ENCODE measurements around the gene KDM6B. TPM values are rescaled to one million over a fixed set of nuclear protein-coding genes. Genes with fewer than 3 reads are reported as not detected.
"Not testable (repeated sequence)": the region's sequence is repeated elsewhere in the genome, so short reads cannot be mapped to it uniquely, and the experiment has no call there.

Gene KDM6B, protein sequence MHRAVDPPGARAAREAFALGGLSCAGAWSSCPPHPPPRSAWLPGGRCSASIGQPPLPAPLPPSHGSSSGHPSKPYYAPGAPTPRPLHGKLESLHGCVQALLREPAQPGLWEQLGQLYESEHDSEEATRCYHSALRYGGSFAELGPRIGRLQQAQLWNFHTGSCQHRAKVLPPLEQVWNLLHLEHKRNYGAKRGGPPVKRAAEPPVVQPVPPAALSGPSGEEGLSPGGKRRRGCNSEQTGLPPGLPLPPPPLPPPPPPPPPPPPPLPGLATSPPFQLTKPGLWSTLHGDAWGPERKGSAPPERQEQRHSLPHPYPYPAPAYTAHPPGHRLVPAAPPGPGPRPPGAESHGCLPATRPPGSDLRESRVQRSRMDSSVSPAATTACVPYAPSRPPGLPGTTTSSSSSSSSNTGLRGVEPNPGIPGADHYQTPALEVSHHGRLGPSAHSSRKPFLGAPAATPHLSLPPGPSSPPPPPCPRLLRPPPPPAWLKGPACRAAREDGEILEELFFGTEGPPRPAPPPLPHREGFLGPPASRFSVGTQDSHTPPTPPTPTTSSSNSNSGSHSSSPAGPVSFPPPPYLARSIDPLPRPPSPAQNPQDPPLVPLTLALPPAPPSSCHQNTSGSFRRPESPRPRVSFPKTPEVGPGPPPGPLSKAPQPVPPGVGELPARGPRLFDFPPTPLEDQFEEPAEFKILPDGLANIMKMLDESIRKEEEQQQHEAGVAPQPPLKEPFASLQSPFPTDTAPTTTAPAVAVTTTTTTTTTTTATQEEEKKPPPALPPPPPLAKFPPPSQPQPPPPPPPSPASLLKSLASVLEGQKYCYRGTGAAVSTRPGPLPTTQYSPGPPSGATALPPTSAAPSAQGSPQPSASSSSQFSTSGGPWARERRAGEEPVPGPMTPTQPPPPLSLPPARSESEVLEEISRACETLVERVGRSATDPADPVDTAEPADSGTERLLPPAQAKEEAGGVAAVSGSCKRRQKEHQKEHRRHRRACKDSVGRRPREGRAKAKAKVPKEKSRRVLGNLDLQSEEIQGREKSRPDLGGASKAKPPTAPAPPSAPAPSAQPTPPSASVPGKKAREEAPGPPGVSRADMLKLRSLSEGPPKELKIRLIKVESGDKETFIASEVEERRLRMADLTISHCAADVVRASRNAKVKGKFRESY (N-terminal part only)
- polyA plus RNA-seq (ENCODE audit: insufficient read length), result 22.5 TPM

DNA sequence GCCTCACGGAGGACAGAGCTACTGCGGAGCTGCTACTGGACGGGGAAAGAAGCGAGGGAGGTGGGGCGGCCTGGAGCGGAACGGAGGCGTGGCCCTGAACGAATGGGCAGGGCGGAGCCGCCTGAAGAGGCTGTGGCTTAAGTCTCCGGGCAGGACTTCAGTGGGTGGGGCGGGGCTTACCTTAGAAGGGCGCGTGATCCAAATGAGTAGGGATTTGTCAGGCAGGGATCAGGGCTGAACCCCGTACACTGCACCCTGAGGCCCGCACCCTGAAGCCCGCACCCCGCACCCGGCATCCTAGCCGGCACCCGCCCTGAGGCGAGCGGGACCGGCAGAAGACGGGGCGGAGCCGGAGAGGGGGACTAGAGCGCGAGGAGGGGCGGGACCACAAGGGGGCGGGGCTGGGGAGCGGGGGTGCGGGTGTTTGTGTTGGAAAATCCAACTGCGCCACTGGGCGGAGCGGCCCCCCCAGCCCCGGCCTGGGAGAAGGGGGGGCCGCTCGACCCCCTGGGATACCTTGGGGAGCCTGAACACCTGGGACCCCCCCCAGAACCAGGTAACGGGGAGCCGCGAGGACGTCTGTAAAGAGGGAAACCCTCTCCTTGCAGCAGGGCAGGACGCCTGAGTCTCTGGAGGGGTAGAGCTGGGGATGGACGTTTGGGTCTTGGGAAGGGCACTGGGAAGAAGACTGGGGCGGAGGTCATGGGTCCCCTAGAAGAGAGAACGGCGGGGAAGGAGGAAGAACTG lies at the start of gene KDM6B:
Gene KDM6B, plus strand, starts transcription at position 423 of the 747 bp plus-strand sequence. CDS start 11,338 bp downstream, outside the sequence.
- DNase-seq, result peak; percentile 92

DNA sequence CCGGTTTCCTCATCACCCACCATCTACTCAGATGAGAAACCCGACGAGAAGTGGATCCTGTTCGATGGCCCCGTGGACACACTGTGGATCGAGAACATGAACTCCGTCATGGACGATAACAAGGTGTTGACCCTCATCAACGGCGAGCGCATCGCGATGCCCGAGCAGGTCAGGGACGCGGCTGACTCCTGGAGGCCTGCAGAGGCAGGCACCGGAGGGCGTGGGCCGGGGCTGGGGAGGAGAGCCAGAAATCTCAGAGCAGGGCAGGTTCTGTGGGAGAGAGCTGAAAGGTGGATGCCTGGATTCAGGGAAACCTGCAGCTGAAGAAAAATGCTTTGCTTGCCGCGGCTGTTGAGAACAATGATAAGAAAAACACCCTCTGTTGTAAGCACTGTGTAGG lies 47.2 kb upstream of the KDM6B start:
- no peak for DNase-seq

DNA sequence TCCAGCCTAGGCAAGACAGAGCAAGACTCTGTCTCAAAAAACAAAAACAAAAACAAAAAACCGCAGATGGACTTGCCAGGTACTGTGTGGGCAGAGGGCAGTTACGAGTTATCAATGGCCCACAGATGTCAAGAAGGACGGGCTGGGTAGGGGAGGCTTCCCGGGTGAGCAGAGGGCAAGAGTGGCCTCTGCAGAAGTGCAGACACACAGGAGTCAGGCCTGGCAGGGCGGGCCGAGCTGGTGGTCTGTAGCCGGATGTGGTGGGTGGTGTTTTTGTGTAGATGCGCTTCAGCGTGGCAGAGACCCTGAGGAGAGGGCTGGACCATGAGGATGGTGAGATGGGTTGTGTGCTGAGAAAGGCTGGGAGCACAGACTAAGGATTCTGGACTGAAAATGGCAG lies 44.9 kb upstream of the KDM6B start:
- DNase-seq, result no peak

DNA sequence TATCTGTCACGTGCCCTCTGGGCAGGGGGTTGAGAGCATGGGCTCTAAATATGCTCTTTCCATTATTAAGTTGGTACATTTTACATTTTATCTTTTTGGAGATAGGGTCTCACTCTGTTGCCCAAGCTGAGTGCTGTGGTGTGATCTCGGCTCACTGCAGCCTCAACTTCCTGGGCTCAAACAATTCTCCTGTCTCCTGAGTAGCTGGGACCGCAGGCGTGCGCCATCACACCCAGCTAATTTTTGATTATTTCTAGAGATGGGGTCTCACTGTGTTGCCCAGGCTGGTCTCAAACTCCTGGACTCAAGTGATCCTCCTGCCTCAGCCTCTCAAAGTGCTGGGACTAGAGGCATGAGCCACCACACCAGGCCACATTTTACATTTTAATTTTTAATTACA lies 43.9 kb upstream of the KDM6B start:
- DNase-seq, result no peak

DNA sequence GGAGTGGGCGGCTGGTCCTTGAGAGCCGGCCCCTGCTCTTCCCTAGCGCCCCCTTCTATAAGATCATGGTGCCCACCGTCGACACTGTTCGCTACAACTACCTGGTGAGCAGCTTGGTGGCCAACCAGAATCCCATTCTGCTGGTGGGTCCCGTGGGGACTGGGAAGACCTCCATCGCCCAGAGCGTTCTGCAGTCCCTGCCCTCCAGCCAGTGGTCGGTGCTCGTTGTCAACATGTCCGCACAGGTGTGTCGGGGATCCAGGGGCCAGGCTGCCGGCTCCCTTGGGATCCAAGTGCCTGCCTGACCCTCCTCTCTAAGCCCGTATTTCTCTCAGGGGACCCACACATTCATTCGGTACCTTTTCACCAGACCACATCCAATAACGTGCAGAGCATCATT lies 41.4 kb upstream of the KDM6B start:
- DNase-seq, result no peak

DNA sequence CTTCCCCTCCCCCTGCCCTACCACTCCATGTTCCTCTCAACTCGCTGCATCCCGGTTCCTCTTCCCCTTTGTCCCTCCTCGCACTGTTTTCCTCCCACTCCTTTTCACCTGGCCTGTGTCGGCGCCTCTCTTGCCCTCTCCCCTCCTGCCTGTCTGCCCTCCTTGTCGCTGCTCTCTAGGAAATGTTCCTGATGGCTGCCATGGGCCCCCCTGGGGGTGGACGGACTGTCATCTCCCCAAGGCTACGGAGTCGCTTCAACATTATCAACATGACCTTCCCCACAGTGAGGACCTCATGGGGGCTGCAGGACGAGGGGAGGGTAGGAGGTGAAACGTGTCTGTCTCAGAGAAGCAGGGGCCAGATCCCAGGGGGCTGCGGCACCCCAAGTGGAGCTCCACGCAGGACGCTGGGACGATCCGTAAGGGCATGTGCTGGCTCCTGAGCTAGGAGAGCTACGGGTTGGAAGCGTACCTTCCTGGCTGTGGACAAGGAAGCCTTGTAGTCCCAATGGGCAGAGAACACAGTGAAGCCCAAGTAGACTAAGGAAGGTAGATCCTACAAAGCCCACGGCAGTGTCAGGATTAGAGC lies 39.8 kb upstream of the KDM6B start:
- DNase-seq, result no peak

DNA sequence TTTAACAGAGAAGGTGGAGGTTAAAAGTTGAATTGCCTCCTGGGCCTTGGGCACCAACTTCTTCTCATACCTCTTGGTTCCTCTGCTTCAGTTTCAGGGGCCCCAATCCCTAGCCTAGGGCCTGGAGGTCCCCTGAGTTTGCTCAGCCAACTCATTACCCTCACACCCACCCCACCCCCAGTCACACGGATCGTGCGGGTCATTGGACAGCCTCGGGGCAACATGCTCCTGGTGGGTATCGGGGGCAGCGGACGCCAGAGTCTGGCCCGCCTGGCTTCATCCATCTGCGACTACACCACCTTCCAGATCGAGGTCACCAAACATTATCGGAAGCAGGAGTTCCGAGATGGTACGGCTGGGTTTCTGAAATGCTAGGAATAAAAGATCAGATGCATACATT lies 36.0 kb upstream of the KDM6B start:
- no peak for DNase-seq

DNA sequence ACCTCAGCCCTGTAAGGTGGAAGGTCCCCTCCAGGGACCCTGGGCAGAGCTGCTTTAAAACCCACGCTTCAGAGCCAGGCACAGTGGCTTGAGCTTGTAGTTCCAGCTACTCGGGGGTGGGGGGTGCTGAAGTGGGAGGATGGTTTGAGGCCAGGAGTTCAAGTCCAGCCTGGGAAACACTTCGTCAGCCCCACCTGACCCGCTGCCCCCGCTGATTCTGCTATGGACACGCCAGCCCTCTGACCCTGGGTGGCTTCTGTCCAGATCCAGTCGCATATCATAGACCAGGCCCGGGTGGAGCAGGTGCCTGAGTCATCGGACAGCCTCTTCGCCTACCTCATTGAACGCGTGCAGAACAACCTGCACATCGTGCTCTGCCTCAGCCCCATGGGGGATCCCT lies 35.2 kb upstream of the KDM6B start:
- DNase-seq, result no peak

DNA sequence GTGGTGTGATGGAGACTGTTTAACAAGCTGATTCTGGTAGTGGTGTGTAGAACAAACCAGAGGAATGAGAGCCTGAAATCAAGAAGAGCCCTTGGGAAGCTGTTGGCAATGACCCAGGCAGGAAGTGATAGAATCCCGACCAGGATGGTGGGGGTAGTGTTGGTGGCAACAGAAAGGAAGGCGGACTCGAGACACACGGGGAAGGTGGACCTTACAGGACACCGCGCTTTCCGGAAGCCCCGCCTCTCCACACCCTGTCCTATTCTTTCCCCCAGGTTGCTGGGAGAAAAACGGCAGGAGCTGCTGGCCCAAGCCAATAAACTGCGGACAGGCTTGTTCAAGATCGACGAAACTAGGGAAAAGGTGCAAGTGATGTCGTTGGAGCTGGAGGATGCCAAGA lies 30.0 kb upstream of the KDM6B start:
- DNase-seq, result no peak

DNA sequence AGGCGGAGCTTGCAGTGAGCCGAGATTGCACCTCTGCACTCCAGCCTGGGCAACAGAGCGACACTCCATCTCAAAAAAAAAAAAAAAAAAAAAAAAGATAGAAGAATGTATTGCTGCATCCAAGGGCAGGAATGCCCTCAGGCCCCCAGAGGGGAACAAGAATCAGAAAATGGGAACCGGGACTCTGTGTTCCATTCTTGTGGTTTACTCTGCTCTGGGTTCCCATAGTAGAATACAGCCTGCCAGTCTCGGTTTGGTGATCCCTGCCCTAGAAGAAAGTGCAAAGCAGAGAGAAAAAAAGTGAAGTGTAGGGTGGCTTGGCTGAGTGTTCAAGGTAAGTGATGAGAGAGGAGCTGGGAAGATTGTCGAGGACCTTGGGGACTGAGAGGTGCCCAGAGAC lies 27.4 kb upstream of the KDM6B start:
- DNase-seq, result no peak

DNA sequence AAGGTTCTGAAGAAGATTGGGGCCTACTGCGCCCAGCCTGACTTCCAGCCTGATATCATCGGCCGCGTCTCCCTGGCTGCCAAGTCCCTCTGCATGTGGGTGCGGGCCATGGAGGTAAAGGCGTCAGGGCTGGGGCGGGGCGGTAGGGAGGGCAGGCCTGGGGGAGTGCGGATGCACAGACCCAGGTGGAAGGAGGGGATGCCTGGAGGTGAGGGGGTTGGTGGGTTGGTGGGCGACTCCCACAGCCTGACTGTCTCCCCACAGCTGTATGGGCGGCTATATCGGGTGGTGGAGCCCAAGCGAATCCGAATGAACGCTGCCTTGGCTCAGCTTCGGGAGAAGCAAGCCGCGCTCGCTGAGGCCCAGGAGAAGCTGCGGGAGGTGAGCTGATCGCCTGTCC lies 26.8 kb upstream of the KDM6B start:
- no peak for DNase-seq

DNA sequence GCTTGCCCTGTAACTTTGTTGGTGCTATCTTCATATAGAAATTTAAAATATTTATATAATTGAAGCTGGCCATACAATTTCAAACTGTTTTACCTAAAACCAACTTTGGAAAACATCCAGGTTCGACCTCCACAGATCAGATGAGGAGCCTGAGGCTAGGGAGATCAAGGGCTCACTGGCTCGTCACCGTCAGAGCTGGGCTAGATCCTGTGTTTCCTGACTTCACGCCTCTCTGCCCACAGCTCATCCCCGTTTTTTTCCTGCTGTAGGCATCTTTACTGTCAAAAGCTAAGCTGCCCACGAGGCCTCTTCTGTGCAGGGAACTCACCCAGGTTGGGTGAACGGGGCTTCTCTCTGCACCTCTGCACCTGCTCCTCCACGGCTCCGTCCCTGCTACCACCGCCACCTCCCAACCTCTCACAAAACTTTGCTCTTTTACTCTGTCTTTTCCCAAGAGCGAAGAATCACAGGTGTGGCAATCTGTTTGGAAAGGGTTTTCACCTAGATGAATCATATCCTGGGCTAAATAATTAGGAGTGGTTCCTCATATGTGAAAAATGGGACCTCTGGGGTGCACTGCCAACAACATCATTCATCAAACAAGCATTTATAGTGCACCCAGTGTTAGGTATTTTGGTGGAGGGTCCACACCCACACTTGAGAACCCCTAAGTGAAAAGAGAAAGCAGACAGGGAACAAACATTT lies 24.8 kb upstream of the KDM6B start:
- no peak for DNase-seq

DNA sequence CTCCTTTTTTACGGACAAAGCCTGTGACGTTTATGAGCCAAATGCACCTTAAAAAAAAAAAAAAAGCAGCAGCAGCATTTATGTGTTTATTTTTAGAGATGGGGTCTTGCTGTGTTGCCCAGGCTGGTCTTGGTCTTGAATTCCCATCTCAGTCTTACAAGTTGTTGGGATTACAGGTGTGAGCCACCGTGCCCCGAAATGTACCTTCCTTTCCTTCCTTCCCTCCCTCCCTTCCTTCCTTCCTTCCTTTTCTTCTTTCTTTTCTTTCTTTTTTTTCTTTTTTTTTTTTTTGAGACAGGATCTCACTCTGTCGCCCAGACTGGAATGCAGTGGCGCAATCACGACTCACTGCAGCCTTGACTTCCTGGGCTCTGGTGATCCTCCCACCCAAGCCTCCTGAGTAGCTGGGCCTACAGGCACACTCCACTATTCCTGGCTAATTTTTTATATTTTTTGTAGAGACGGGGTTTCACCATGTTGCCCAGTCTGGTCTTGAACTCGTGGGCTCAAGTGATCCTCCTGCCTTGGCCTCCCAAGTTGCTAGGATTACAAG lies 24.1 kb upstream of the KDM6B start:
- DNase-seq, result not testable (repeated sequence)

DNA sequence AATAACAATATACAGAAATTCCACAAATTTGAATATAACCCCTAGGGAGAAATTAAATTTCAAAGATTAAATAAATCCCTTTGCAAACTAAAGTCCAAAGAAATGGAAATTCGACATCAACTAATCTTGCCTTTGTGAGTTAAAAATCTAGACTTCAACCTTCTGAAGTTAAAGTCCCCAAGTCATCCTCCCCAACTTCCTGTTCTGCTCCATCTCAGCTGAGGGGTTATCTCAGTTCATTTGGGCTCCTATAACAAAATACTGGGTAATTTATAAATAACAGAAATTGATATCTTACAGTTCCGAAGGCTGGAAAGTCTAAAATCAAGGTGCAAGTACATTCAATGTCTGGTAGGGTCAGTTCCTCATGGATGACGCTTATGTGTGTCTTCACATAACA lies 22.8 kb upstream of the KDM6B start:
- DNase-seq, result no peak

DNA sequence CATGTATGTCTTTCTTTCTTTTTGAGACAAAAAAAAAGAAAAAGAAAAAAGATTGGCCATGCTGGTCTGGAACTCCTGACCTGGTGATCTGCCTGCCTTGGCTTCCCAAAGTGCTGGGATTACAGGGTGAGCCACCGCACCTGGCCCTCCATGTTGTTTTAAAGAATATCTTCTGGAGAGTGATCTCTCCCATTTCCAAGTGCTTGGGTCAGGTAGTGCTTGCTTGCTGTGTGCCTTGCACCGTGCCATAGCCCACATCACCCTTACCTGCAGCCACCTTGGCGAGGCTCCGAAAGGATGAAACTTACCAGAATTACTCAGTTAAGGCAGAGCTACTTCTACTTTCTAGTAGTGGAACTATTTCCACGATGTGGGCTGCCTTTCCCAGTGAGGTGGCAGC lies 19.0 kb upstream of the KDM6B start:
- DNase-seq, result no peak

DNA sequence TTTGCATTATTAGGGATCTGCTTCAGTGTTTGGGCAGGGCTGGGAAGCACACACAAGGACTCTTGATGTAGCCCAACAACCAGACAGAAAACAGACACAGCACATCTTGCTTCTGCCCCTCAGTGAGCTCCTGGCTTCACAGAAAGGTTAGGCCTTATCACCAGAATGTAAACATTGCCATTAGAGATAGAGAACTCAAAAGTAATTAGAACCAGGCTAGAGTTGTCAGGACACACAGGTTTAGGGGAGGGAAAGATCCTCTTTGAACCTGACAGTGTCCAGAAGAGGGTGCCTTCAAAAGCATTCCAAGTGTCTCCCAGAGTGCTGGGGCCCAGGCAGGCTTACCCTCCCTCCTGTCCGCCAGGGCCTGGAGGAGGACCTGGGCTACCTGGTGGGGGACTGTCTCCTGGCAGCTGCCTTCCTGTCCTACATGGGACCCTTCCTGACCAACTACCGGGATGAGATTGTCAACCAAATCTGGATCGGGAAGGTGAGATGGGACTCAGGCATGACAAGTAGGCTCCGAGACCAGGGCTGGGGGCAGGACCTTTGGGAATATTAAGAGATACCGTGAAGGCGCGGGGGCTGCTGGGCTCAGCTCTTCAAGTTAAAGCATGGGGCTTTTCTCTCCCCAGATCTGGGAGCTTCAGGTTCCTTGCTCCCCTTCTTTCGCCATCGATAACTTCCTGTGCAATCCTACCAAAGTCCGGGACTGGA lies 16.9 kb upstream of the KDM6B start:
- no peak for DNase-seq

DNA sequence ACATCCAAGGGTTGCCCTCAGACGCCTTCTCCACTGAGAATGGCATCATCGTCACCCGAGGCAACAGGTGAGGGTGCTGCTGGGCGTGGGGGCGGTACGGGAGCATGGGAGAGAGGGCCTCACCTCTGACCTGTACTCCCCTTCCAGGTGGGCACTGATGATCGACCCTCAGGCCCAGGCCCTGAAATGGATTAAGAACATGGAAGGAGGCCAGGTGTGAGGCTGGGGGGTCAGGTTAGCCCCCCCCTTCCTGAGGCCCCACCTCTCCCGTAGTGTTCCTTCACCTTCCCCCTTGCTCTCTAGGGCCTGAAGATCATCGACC lies 16.4 kb upstream of the KDM6B start:
- DNase-seq, result no peak

DNA sequence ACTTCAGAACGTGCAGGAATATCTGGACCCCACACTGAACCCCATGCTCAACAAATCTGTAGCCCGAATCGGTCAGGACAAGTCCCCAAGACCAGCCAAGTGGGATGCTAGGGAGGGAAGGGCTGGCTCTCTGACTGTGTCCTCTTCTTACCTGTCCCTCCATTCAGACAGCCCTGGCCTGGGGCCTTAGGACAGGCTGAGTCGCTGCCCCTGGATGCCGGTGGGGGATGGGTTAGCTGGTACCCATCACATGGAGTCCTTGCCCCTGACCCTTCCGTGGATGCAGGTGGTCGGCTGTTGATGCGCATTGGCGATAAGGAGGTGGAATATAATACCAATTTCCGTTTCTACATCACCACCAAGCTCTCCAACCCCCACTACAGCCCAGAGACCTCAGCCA lies 16.0 kb upstream of the KDM6B start:
- no peak for DNase-seq

DNA sequence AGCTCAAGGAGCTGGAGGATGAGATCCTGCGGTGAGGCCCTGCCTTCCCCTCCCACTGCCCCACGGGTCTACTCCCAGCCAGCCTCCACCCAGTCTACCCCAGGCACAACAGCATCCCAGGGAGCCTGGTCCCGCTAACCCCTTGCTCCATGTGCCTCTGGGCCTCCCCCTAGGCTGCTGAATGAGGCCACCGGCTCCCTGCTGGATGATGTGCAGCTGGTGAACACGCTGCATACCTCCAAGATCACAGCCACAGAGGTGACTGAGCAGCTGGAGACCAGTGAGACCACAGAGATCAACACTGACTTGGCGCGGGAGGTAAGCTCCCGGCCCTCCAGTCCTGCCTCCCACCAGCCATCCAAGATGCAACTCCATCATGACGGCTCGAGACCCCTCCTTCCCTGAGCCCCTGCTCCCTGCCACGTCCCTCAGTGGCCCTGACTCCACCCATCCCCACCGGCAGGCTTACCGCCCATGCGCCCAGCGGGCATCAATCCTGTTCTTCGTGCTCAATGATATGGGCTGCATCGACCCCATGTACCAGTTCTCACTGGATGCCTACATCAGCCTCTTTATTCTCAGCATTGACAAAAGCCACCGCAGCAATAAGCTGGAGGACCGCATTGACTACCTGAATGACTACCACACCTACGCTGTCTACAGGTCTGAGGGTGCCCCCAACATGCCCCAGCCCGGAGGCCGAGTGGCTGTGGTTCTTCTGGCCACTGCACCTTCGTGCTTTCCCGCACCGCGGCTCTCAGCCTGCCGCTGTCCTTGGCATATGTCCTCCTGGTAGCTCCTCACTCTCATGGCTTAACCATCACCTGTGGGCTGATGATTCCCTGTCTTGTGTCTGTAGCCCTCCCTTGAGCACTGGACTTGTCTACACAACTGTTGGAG lies 15.0 kb upstream of the KDM6B start:
- DNase-seq, result no peak
